ENCODE data around the gene VAV2. TPM values are rescaled to one million over a fixed set of nuclear protein-coding genes. Genes with fewer than 3 reads are reported as not detected.
A peak's percentile ranks its signal among the peaks of the same experiment; 100 is the strongest.

VAV2 gene
- total RNA-seq, 4 donors from 2014 or later, result 4.7 to 42.2 (median 15.8) TPM

GRCh38 chr9:133934482-133935232 lies 57.5 kb downstream of the VAV2 start:
- Histone ChIP-seq H3K4me3 (no peak overlapping the region), H3K4me1 (peaks cover 0 to 8% of the 10 kb centered on the region in 2 donors), H3K36me3 (no peaks in the 10 kb centered on the region), H3K27me3 (no peaks in the 10 kb centered on the region), H3K9me3 (no peaks in the 10 kb centered on the region), H3K27ac (peak overlapping the region; percentile 13 to 37)
- no peak for TF ChIP-seq CTCF (IDR thresholded peaks at IDR 0.05)
- no peak for TF ChIP-seq POLR2A (IDR thresholded peaks at IDR 0.05)
- DNase-seq, result no peak
- intact Hi-C loops (cut with DNase I; ENCODE audit: low total_unique reads), result no loop called here

- no peaks in the 10 kb centered on the region for H3K27me3 ChIP-seq
- no peak overlapping the region for H3K27ac ChIP-seq
- peaks cover 0 to 8% of the 10 kb centered on the region in 2 donors for H3K4me1 ChIP-seq
- intact Hi-C loops (cut with DNase I; ENCODE audit: low total_unique reads), result no loop called here
- H3K36me3 ChIP-seq, result no peaks in the 10 kb centered on the region
- TF ChIP-seq POLR2A (IDR thresholded peaks at IDR 0.05) (no peak), CTCF (IDR thresholded peaks at IDR 0.05) (no peak)
- no peak for DNase-seq
- H3K4me3 ChIP-seq, result no peak overlapping the region
- H3K9me3 ChIP-seq, result no peaks in the 10 kb centered on the region
Measured at GRCh38 chr9:133933426-133934026, 58.6 kb downstream of the VAV2 start.

GRCh38 chr9:133932633-133933032 lies 59.5 kb downstream of the VAV2 start:
- Histone ChIP-seq H3K9me3 (no peaks in the 10 kb centered on the region), H3K4me3 (no peak overlapping the region), H3K4me1 (peaks cover 0 to 8% of the 10 kb centered on the region in 2 donors), H3K27ac (no peak overlapping the region), H3K27me3 (no peaks in the 10 kb centered on the region), H3K36me3 (no peaks in the 10 kb centered on the region)
- no peak for DNase-seq
- intact Hi-C loops (cut with DNase I; ENCODE audit: low total_unique reads), result no loop called here
- no peak for TF ChIP-seq CTCF (IDR thresholded peaks at IDR 0.05)
- TF ChIP-seq POLR2A (IDR thresholded peaks at IDR 0.05), result no peak

GRCh38 chr9:133932181-133932580 lies 59.9 kb downstream of the VAV2 start:
- intact Hi-C loops (cut with DNase I; ENCODE audit: low total_unique reads), result no loop called here
- Histone ChIP-seq H3K4me3 (no peak overlapping the region), H3K27ac (no peak overlapping the region), H3K4me1 (peaks cover 0 to 8% of the 10 kb centered on the region in 2 donors), H3K36me3 (no peaks in the 10 kb centered on the region), H3K9me3 (no peaks in the 10 kb centered on the region), H3K27me3 (no peaks in the 10 kb centered on the region)
- TF ChIP-seq POLR2A (IDR thresholded peaks at IDR 0.05), result no peak
- no peak for TF ChIP-seq CTCF (IDR thresholded peaks at IDR 0.05)
- DNase-seq, result no peak

Data from uterus (tissue), 4 donors.